SU-DHL-6 (cell line): Measurements from ENCODE around the gene NTMT1.

Source experiments
- H2AFZ ChIP-seq: fragments of 200-600 bp; sonication (generic); 2 replicates; pipeline ENCODE4 v1.6.1; 2014; ENCODE audit warnings: low read depth, mild to moderate bottlenecking, moderate library complexity, mixed read lengths, antibody characterized with exemption, low read length; ENCODE audit not compliant: severe bottlenecking
- H3F3A ChIP-seq: fragments of 200-600 bp; shearing (Covaris generic); 2 replicates; pipeline ENCODE4 v1.6.0; 2016; ENCODE audit warnings: antibody characterized with exemption, mild to moderate bottlenecking; ENCODE audit not compliant: insufficient read depth
- H3K27ac ChIP-seq: fragments of 200-600 bp; sonication (generic); 2 replicates; pipeline ENCODE4 v1.5.1; 2016; ENCODE audit warnings: low read depth, mild to moderate bottlenecking, low read length, moderate library complexity, mixed read lengths
- H3K27me3 ChIP-seq: fragments of 200-600 bp; sonication (generic), shearing (Covaris generic); 2 replicates; pipeline ENCODE4 v1.6.0; 2014; ENCODE audit warnings: mild to moderate bottlenecking, low read length
- H3K36me3 ChIP-seq: fragments of 200-600 bp; sonication (generic); 2 replicates; pipeline ENCODE4 v1.6.1; 2014; ENCODE audit warnings: mild to moderate bottlenecking, low read length, mixed read lengths
- H3K4me2 ChIP-seq: fragments of 300-600, 200-600 bp; shearing (Covaris generic), sonication (generic); 2 replicates; pipeline ENCODE4 v1.6.0; 2014; ENCODE audit warnings: low read length, low read depth, mild to moderate bottlenecking; ENCODE audit not compliant: poor library complexity, severe bottlenecking
- H3K4me3 ChIP-seq: fragments of 200-600 bp; sonication (generic); 2 replicates; pipeline ENCODE4 v1.5.1; 2014; ENCODE audit warnings: antibody characterized with exemption, low read length, mild to moderate bottlenecking, mixed read lengths; ENCODE audit not compliant: insufficient read depth, poor library complexity, severe bottlenecking
- H3K79me2 ChIP-seq: fragments of 200-600 bp; sonication (generic); 2 replicates; pipeline ENCODE4 v1.6.1; 2014; ENCODE audit warnings: mild to moderate bottlenecking, low read length, moderate library complexity; ENCODE audit not compliant: insufficient read depth
- H3K9ac ChIP-seq: fragments of 200-600 bp; sonication (generic); 2 replicates; pipeline ENCODE4 v1.7.0; 2014; ENCODE audit warnings: mild to moderate bottlenecking, low read length
- H3K9me2 ChIP-seq: fragments of 200-600 bp; sonication (generic); replicated peaks from 2 replicates; pipeline ENCODE4 v1.6.1; 2014; ENCODE audit warnings: low read length; ENCODE audit not compliant: insufficient read depth
- H3K9me3 ChIP-seq: fragments of 200-600 bp; sonication (generic); 2 replicates; pipeline ENCODE4 v1.6.1; 2014; ENCODE audit warnings: low read length, mixed read lengths; ENCODE audit not compliant: insufficient read depth
- H4K20me1 ChIP-seq: fragments of 200-600 bp; sonication (generic); 2 replicates; pipeline ENCODE4 v1.6.1; 2014; ENCODE audit warnings: low read depth, mild to moderate bottlenecking, antibody characterized with exemption, low read length, moderate library complexity, mixed read lengths
- CTCF ChIP-seq: fragments of 200-600 bp; sonication (generic); IDR thresholded peaks from one replicate; pipeline ENCODE4 v1.5.1; 2017; ENCODE audit warnings: antibody characterized with exemption, mild to moderate bottlenecking, low read length, moderate library complexity; ENCODE audit not compliant: insufficient read depth, poor library complexity, severe bottlenecking
- EZH2phosphoT487 ChIP-seq: fragments of 200-600 bp; sonication (generic), shearing (Covaris generic); conservative IDR thresholded peaks from 2 replicates; pipeline ENCODE4 v1.6.1; 2018; ENCODE audit warnings: mild to moderate bottlenecking, antibody characterized with exemption, low read length, moderate library complexity, mixed read lengths

The NTMT1 gene

GRCh38 chr9:129611307-129611800 is 14.6 kb upstream of the NTMT1 start:
- TF ChIP-seq CTCF (no peak), EZH2phosphoT487 (no peak)
- Histone ChIP-seq H3K4me2 (no peak overlapping the region), H3K27me3 (no peaks in the 10 kb centered on the region), H3K4me3 (no peak overlapping the region), H3K79me2 (no peaks in the 10 kb centered on the region), H3K9ac (no peak overlapping the region), H2AFZ (no peak overlapping the region), H3K9me2 (no peaks in the 10 kb centered on the region), H3F3A (no peaks in the 10 kb centered on the region), H3K27ac (no peak overlapping the region), H3K9me3 (no peaks in the 10 kb centered on the region), H4K20me1 (no peaks in the 10 kb centered on the region), H3K36me3 (no peaks in the 10 kb centered on the region)

- Histone ChIP-seq H3K27ac (no peak overlapping the region), H2AFZ (no peak overlapping the region), H3K4me3 (no peak overlapping the region), H4K20me1 (no peaks in the 10 kb centered on the region), H3K79me2 (no peaks in the 10 kb centered on the region), H3F3A (no peaks in the 10 kb centered on the region), H3K36me3 (no peaks in the 10 kb centered on the region), H3K9ac (no peak overlapping the region), H3K27me3 (no peaks in the 10 kb centered on the region), H3K9me3 (no peaks in the 10 kb centered on the region), H3K4me2 (no peak overlapping the region), H3K9me2 (no peaks in the 10 kb centered on the region)
- TF ChIP-seq EZH2phosphoT487 (no peak), CTCF (no peak)
Observed at GRCh38 chr9:129612123-129612522, 13.8 kb upstream of the NTMT1 start.

- Histone ChIP-seq H3K4me3 (no peak overlapping the region), H3F3A (no peaks in the 10 kb centered on the region), H3K4me2 (no peak overlapping the region), H3K9me3 (no peaks in the 10 kb centered on the region), H3K27me3 (no peaks in the 10 kb centered on the region), H3K9me2 (no peaks in the 10 kb centered on the region), H3K27ac (no peak overlapping the region), H2AFZ (no peak overlapping the region), H3K9ac (no peak overlapping the region), H3K36me3 (no peaks in the 10 kb centered on the region), H3K79me2 (no peaks in the 10 kb centered on the region), H4K20me1 (no peaks in the 10 kb centered on the region)
- TF ChIP-seq EZH2phosphoT487 (no peak), CTCF (no peak)
Observed at GRCh38 chr9:129612815-129613519, 13.0 kb upstream of the NTMT1 start.
